Inflammatory macrophage (primary cell): Measurements from ENCODE around the gene MYH3.

Experiments used
- DNase-seq, 2 donors: peaks; one replicate each; pipeline ENCODE4 v3.0.0-alpha.2; 2020 to 2022

The MYH3 gene

DNA sequence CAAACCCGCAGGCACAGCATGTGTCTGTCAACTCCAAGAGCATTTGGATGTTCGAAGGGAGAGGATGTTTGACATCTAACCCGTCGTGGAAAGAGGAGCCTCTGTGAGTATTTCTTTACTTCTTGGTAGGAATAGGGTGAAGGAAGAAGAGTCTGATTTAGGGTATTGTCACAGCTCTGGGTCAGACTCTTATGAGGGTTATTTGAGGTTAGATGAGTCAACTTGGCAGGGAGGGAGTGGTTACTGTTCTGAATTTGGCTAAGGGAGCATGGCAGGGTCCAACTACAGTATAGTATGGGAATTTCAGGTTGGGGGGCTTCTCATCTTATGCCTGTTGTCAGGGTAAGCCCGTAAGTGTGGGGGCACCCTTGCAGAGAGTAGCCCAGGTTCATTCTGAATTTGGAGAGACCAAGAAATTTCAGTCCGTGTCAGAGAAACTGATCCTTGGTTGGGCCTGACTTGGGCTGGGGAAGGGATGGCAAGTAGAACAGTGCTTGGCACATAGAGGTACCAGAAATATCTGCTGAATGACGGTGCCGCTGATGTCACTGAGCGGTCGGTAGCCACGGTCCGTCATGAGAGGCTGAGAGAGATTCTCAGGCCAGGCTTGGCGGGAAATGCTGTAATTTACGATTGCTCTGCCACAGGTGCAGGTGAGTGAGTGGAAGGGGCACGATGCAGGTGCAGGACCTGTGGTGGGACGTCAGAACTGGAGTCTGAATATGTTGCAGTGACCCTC lies 43.2 kb downstream of the MYH3 start:
- no peak for DNase-seq

DNA sequence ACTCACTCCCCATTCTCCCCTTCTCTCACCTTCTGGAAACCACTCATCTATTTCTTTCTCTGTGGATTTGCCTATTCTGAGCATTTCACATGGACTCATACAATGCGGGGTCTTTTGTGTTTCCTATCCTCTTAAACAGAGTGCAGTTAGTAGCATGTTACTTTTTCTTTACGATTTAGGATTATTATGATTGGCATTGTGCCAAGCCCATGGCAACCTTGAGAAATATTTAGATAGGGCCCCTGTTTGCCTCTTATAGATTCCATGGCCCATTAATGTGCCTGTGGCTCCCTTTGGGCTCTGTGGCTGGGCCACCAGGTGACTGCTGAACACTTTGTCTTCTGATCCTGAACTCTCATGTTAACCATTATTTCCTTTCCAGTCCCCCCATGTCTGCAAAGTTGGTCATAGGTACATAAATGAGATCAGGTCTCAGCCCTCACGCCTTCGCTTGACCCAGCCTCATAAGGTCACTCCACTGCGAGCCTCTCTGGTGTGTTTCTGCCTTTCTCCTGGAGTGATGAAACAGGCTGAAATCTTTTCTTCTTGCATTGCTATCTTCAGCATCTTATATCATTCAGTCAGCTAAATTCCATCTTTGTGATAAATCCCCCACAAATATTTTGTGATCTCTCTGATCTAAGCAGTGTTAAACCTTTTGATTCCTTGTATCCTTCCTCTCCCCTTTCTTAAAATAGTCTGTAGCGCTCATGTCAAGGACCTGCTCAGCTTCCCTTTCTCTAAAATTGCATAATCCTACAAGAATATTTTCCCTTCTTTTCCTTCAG lies 44.0 kb downstream of the MYH3 start:
- DNase-seq: no peak

GRCh38 chr17:10610884-10611283 lies 46.2 kb downstream of the MYH3 start:
- DNase-seq: no peak

- no peak for DNase-seq
Measured at GRCh38 chr17:10608244-10608643, 48.9 kb downstream of the MYH3 start.

DNA sequence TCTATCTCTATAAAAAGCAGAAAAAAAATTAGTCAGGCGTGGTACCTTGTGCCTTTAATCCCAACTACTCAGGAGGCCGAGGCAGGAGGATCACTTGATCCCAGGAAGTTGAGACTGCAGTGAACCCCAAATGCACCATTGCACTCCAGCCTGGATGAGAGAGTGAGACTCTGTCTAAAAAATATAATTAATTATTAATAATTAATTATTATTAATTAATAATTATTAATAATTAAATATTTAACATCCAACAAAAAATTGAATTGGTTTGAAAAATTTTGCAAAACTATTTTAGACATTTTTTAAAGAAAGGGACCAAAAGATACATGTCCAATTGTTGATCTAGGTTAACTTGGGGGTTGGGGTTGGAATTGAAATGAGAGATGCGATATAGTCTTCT lies 51.0 kb downstream of the MYH3 start:
- DNase-seq: no peak

- no peak for DNase-seq
Measured at GRCh38 chr17:10605221-10605783, 51.8 kb downstream of the MYH3 start.

DNA sequence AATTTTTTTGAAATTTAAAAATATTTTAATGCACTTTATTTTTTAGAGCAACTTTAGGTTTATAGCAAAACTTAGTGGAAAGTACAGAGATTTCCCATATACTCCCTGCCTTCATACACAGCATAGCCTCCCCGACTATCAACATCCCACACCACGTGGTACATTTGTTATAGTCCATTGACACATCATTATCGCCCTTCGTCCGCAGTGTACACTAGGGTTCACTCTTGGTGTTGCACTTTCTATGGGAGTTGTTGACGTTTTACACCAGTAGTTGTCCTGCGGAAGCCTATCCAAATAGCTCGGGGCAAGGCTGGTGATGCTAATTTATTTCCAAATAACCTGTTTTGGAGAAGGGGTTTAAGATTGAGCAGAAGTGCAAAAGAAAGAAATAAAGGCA lies 52.6 kb downstream of the MYH3 start:
- DNase-seq: no peak

DNA sequence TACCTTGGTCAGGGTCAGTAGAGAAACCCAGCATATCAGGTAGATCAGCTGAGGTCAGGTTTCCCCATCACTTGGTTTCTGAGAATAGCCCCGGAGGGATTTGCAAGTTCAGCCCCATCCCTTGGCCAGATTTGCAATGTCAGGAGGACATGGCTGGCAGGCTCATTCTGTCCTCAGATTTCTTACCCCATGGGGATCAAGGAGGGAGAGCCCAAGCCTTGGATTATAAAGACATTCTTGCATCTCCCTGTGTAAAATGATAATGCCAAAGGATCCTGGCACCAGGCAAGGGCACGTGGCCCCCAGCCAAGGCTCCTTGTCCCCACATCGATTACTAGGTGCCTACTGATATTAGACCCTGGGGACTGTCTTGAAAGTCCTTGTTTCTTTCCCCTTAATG lies 53.2 kb downstream of the MYH3 start:
- DNase-seq: no peak

- DNase-seq: no peak
Measured at GRCh38 chr17:10600571-10600970, 56.5 kb downstream of the MYH3 start.

DNA sequence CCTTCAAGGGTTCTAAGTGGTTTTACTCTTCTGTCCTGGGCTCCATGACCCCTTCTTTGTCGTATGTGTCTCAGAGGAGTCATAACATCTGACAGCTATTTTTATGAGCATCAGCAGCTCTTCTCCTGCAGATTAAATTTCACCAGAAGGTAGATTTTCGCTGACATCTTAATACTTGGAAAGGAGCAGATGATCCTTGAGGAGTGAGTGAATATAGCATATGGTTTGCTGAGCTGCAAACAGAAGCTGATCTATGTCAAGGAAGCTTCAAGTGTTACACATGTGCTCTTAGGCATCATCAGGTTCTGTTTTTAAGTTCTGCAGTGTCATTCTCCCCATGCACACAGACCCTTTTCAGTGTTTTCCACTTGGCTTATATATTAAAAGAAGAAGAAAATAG lies 58.5 kb downstream of the MYH3 start:
- DNase-seq: no peak

DNA sequence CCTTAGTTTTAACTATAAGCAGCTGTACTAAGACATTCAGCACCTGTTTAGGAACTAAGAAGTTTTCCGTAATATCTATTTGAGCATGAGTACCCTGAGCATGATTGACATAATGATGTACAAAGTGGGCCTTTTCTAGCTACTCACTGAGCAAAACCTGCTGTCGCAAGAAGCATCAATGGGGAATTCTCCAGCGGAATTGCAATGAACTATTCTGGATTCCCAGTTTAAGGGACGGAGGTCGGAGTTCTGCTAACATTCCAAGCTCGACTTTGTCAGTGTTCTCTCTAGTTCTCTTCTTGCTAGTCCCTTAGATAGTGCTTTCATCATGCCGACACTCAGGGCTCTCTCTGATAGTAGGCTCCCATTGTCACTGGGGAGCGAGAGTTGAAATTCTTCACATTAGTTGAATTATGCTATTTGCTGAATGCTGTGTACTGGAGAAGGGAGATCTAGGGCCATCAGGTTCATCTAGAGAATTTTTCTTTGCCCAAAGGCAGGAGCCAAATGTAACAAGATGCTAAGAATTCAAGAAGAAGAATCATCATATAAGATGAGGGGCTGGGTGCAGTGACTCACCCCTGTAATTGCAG lies 67.5 kb downstream of the MYH3 start:
- no peak for DNase-seq

GRCh38 chr17:10585529-10585928 lies 71.6 kb downstream of the MYH3 start:
- no peak for DNase-seq

GRCh38 chr17:10583834-10584233 lies 73.3 kb downstream of the MYH3 start:
- DNase-seq: no peak

DNA sequence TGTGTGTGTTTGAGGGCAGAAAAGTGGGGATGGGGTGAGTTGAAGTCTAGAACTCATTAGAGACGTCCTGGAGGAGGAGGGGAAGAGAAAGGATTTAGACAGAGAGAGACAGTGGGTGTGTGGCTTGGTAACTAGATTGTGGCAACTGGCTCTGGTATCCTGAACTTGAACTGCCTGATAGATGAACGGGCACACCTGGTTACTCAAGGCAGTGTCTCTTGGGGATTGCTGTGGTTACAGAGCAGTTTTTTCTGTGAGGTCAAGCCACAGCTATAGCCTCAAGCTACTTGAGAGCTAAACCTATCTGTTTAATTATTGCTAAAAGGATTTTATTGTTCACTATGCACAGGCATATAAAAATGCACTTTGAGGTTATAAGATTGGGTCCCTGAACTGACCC lies 77.8 kb downstream of the MYH3 start:
- DNase-seq: no peak
